Right lobe of liver (tissue), 6 donors: ENCODE results near the gene AKAP11. TPM values are rescaled to one million over a fixed set of nuclear protein-coding genes. Genes with fewer than 3 reads are reported as not detected.

Experiments used
- ATAC-seq, 4 donors: fragments of 200-7000 bp; cut with Tn5 transposase; one replicate each; pipeline ENCODE4 v1.9.1; 2020; ENCODE audit warnings: mild to moderate bottlenecking in 4 of 4, moderate library complexity in 4 of 4
- DNase-seq, 3 donors: peaks; one replicate each; pipeline ENCODE4 v3.0.0-alpha.2; 2020
- H3K27ac ChIP-seq, 3 donors: fragments of 200-600 bp; one replicate each; pipeline ENCODE4 v1.8.0; 2022
- H3K27me3 ChIP-seq, 2 donors: fragments of 200-600 bp; one replicate each; pipeline ENCODE4 v1.8.0; 2022
- H3K36me3 ChIP-seq, 4 donors: fragments of 200-600 bp; sonication (generic) in 1 of 4; one replicate each; pipeline versions ENCODE4 v1.5.1 to v1.8.0; 2017 to 2022; ENCODE audit warnings: control low read depth in 1 of 4
- H3K4me1 ChIP-seq, 4 donors: fragments of 200-600 bp; sonication (generic) in 1 of 4; one replicate each; pipeline versions ENCODE4 v1.5.1 to v1.8.0; 2017 to 2022; ENCODE audit warnings: control low read depth in 1 of 4
- H3K4me3 ChIP-seq, 3 donors: fragments of 200-600 bp; one replicate each; pipeline ENCODE4 v1.8.0; 2022
- H3K9me3 ChIP-seq, 4 donors: fragments of 200-600 bp; sonication (generic) in 1 of 4; one replicate each; pipeline versions ENCODE4 v1.5.1 to v1.8.0; 2017 to 2022; ENCODE audit warnings: control low read depth in 1 of 4
- CTCF ChIP-seq, 4 donors: fragments of 200-600 bp in 3 of 4; fragments of 450-650 bp in 1 of 4; IDR thresholded peaks; one replicate each; pipeline versions ENCODE4 v1.5.1 to v1.8.0; 2016 to 2022; ENCODE audit warnings: antibody characterized with exemption in 4 of 4, mild to moderate bottlenecking in 2 of 4
- POLR2A ChIP-seq: fragments of 450-650 bp; IDR thresholded peaks from one replicate; pipeline ENCODE4 v1.6.1; 2017; ENCODE audit warnings: antibody characterized with exemption, mild to moderate bottlenecking
- WGBS: methylation state at CpG from one replicate; pipeline ENCODE4 v1.1.6; 2018; ENCODE audit warnings: low coverage, low lambda C conversion rate; ENCODE audit not compliant: insufficient coverage; ENCODE audit errors: missing lambda C conversion rate; 5-methylcytosine and 5-hydroxymethylcytosine counted together
- intact Hi-C, 2 donors: fragments of 100-400 bp; cut with DNase I; formaldehyde crosslinking; loops; one replicate each; pipeline versions ENCODE4 v1.11.2 to v1.14.1; 2022
- total RNA-seq, 6 experiments: library from RNA; depleted of rRNA in 2 of 6; stranded (reverse); fragments of >200 nt in 2 of 6; fragmentation: NEBNext Ultra II Directional in 3 of 6; extraction: Animal tissue kit (Norgen Biotek cat#: 25700) in 3 of 6; gene quantifications; one replicate each; pipeline versions ENCODE4 v1.1.0 to v1.2.4, GENCODE V29; 2016 to 2023
- donor health status: DM: no; HTN: yes; CAD: no.
- donor health status: DM: no; HTN: no; CAD: no.
- donor health status: DM: no; HTN: no; CAD: no.
- donor health status: DM: no; HTN: yes; CAD: no.
- donor health status: DM: no; HTN: yes; CAD: no.

The AKAP11 gene
- total RNA-seq, 6 experiments from 2014 or later: 8.5 to 13.8 (median 12.1) TPM

GRCh38 chr13:42322806-42323205, 50.9 kb downstream of the AKAP11 start:
- no peak for TF ChIP-seq POLR2A
- Histone ChIP-seq H3K27ac (peak overlapping the region in 1 of 3 donors; percentile 9), H3K4me1 (peaks cover 0 to 19% (median 9%) of the 10 kb centered on the region in 4 donors), H3K27me3 (no peaks in the 10 kb centered on the region), H3K9me3 (no peaks in the 10 kb centered on the region), H3K36me3 (no peaks in the 10 kb centered on the region), H3K4me3 (no peak overlapping the region)
- no peak for DNase-seq
- ATAC-seq: no peak
- WGBS: 67% methylated on average over 2 of the region's 2 CpGs
- intact Hi-C loops: no loop called here

GRCh38 chr13:42324704-42325103, 52.8 kb downstream of the AKAP11 start:
- Histone ChIP-seq H3K27ac (no peak overlapping the region), H3K36me3 (no peaks in the 10 kb centered on the region), H3K4me3 (no peak overlapping the region), H3K9me3 (no peaks in the 10 kb centered on the region), H3K4me1 (peaks cover 0 to 20% (median 10%) of the 10 kb centered on the region in 4 donors), H3K27me3 (no peaks in the 10 kb centered on the region)
- TF ChIP-seq CTCF (IDR thresholded peaks at IDR 0.05): no peak
- no peak for TF ChIP-seq POLR2A
- no peak for ATAC-seq
- intact Hi-C loops: no loop called here
- no peak for DNase-seq

GRCh38 chr13:42327725-42328124, 55.8 kb downstream of the AKAP11 start:
- H3K36me3 ChIP-seq: no peaks in the 10 kb centered on the region
- intact Hi-C loops: no loop called here
- ATAC-seq: peak; percentile 17 to 57 (median 50)
- no peaks in the 10 kb centered on the region for H3K9me3 ChIP-seq
- no peak overlapping the region for H3K4me3 ChIP-seq
- TF ChIP-seq POLR2A (no peak), CTCF (IDR thresholded peaks at IDR 0.05) (peak in 1 of 4 donors; percentile 8)
- no peak overlapping the region for H3K27ac ChIP-seq
- H3K27me3 ChIP-seq: no peaks in the 10 kb centered on the region
- DNase-seq: no peak
- peaks cover 0 to 10% (median 3%) of the 10 kb centered on the region in 4 donors for H3K4me1 ChIP-seq

GRCh38 chr13:42328672-42329071, 56.7 kb downstream of the AKAP11 start:
- intact Hi-C loops: no loop called here
- TF ChIP-seq POLR2A: no peak
- no peak for TF ChIP-seq CTCF (IDR thresholded peaks at IDR 0.05)
- Histone ChIP-seq H3K4me1 (peaks cover 0 to 10% (median 0%) of the 10 kb centered on the region in 4 donors), H3K27me3 (no peaks in the 10 kb centered on the region), H3K36me3 (no peaks in the 10 kb centered on the region), H3K27ac (no peak overlapping the region), H3K4me3 (no peak overlapping the region), H3K9me3 (no peaks in the 10 kb centered on the region)
- ATAC-seq: no peak
- DNase-seq: no peak

- H3K27me3 ChIP-seq: no peaks in the 10 kb centered on the region
- TF ChIP-seq CTCF (IDR thresholded peaks at IDR 0.05) (no peak), POLR2A (no peak)
- DNase-seq (no peak), ATAC-seq (no peak)
- no peaks in the 10 kb centered on the region for H3K36me3 ChIP-seq
- no peak overlapping the region for H3K4me3 ChIP-seq
- intact Hi-C loops: no loop called here
- H3K9me3 ChIP-seq: no peaks in the 10 kb centered on the region
- no peak overlapping the region for H3K27ac ChIP-seq
- peaks cover 0 to 10% (median 0%) of the 10 kb centered on the region in 4 donors for H3K4me1 ChIP-seq
Observed at GRCh38 chr13:42329239-42329638, 57.3 kb downstream of the AKAP11 start.
